Spleen (tissue), 11 donors: ENCODE data around the gene RAB13. TPM values are rescaled to one million over a fixed set of nuclear protein-coding genes. Genes with fewer than 3 reads are reported as not detected.

Experiments
- DNase-seq: peaks from one replicate; pipeline ENCODE4 v3.0.0-alpha.2; 2020
- H3K27ac ChIP-seq, 8 donors: fragments of 200-600 bp; sonication (generic) in 7 of 8; 1 replicate in 4 of 8; 2 replicates in 4 of 8; pipeline versions ENCODE4 v1.5.0 to v1.8.0; 2016 to 2021; ENCODE audit warnings: inconsistent platforms in 4 of 8, mild to moderate bottlenecking in 4 of 8, moderate library complexity in 1 of 8
- H3K27me3 ChIP-seq, 7 donors: fragments of 200-600 bp; sonication (generic) in 6 of 7; replicated peaks in 1 of 7; 1 replicate in 4 of 7; 2 replicates in 3 of 7; pipeline versions ENCODE4 v1.5.0 to v1.8.0; 2016 to 2021; ENCODE audit warnings: inconsistent platforms in 3 of 7, mild to moderate bottlenecking in 1 of 7
- H3K36me3 ChIP-seq, 6 donors: fragments of 200-600 bp; sonication (generic) in 5 of 6; 1 replicate in 4 of 6; 2 replicates in 2 of 6; pipeline versions ENCODE4 v1.5.0 to v1.8.0; 2016 to 2021; ENCODE audit warnings: inconsistent platforms in 2 of 6
- H3K4me1 ChIP-seq, 6 donors: fragments of 200-600 bp; sonication (generic) in 5 of 6; 1 replicate in 3 of 6; 2 replicates in 3 of 6; pipeline versions ENCODE4 v1.5.0 to v1.8.0; 2016 to 2021; ENCODE audit warnings: inconsistent platforms in 3 of 6
- H3K4me3 ChIP-seq, 8 donors: fragments of 200-600 bp; sonication (generic) in 7 of 8; 1 replicate in 4 of 8; 2 replicates in 4 of 8; pipeline versions ENCODE4 v1.5.0 to v1.8.0; 2016 to 2021; ENCODE audit warnings: inconsistent platforms in 4 of 8, mild to moderate bottlenecking in 4 of 8, moderate library complexity in 2 of 8
- H3K9me3 ChIP-seq, 8 donors: fragments of 200-600 bp; sonication (generic) in 7 of 8; 1 replicate in 4 of 8; 2 replicates in 4 of 8; pipeline versions ENCODE4 v1.5.0 to v1.8.0; 2016 to 2021; ENCODE audit warnings: inconsistent platforms in 4 of 8
- CTCF ChIP-seq, 11 experiments: fragments of 200-600 bp in 7 of 11; fragments of 450-650 bp in 4 of 11; sonication (generic) in 4 of 11; IDR thresholded peaks in 8 of 11; conservative IDR thresholded peaks in 3 of 11; 1 replicate in 7 of 11; 2 replicates in 4 of 11; pipeline versions ENCODE4 v1.4.0 to v1.8.0; 2016 to 2021; ENCODE audit warnings: antibody characterized with exemption in 11 of 11, inconsistent platforms in 4 of 11, mild to moderate bottlenecking in 1 of 11
- POLR2A ChIP-seq, 3 donors: fragments of 450-650 bp; IDR thresholded peaks; one replicate each; pipeline ENCODE4 v1.5.1; 2017; ENCODE audit warnings: antibody characterized with exemption in 3 of 3, mild to moderate bottlenecking in 1 of 3
- POLR2AphosphoS5 ChIP-seq, 3 donors: sonication (generic); formaldehyde crosslinking; IDR thresholded peaks; one replicate each; pipeline ENCODE4 v1.5.1; 2017; ENCODE audit warnings: antibody characterized with exemption in 3 of 3
- WGBS, 5 donors: extraction: QIAGEN DNeasy Blood & Tissue Kit in 3 of 5; methylation state at CpG; one replicate each; pipeline versions ENCODE4 v1.1.5 to v1.1.7; 2013 to 2018; 5-methylcytosine and 5-hydroxymethylcytosine counted together
- intact Hi-C: fragments of 100-400 bp; cut with DNase I; formaldehyde crosslinking; loops from one replicate; pipeline ENCODE4 v1.15.0; 2023; ENCODE audit warnings: low total_unique reads
- microRNA-seq, 3 donors: library from miRNA; unstranded; fragments of <30 nt; microRNA quantifications; one replicate each; pipeline versions ENCODE4 to v1.1.0, GENCODE V29; 2019 to 2020
- polyA plus RNA-seq, 3 donors: library from polyadenylated mRNA; stranded (reverse); fragments of 200-250 nt; gene quantifications; one replicate each; pipeline ENCODE4 v1.2.1, GENCODE V29; 2013
- small RNA-seq, 4 donors: library from RNA; depleted of rRNA; stranded (forward); fragments of <200 nt; gene quantifications; one replicate each; pipeline ENCODE3, GENCODE V24; 2016
- total RNA-seq, 7 donors: library from RNA; depleted of rRNA in 3 of 7; stranded (reverse); fragments of >200 nt in 3 of 7; fragmentation: NEBNext Ultra II Directional in 4 of 7; extraction: Animal tissue kit (Norgen Biotek cat#: 25700) in 4 of 7; gene quantifications; one replicate each; pipeline versions ENCODE4 v1.1.0 to v1.2.1, GENCODE V29; 2016 to 2021
- donor health status: healthy with polysubstance abuse.
- donor health status: DM: no; HTN: no; CAD: no; lungs with moderate emphysema.
- donor health status: DM: no; HTN: no; CAD: no.
- donor health status: Bipolar disorder and iron deficiency.
- donor health status: healthy.
- donor health status: DM: no; HTN: no; CAD: no.
- donor health status: DM: yes; HTN: yes; CAD: no.

RAB13 gene
- total and polyA plus RNA-seq, 10 donors, result 31.8 to 115 (median 74.9) TPM

- Histone ChIP-seq H3K9me3 (no peaks in the 10 kb centered on the region), H3K27ac (no peak overlapping the region), H3K4me3 (no peak overlapping the region), H3K4me1 (peaks cover 0 to 10% (median 2%) of the 10 kb centered on the region in 6 donors), H3K27me3 (no peaks in the 10 kb centered on the region), H3K36me3 (peaks cover 7 to 100% (median 96%) of the 10 kb centered on the region in 6 donors)
- intact Hi-C loops, result no loop called here
- TF ChIP-seq POLR2A (IDR thresholded peaks at IDR 0.05) (no peak), POLR2AphosphoS5 (IDR thresholded peaks at IDR 0.05) (no peak), CTCF (IDR thresholded peaks at IDR 0.05 in 8 of 11, conservative IDR thresholded peaks at IDR 0.05 in 3 of 11) (no peak)
- peak; percentile 39 for DNase-seq
- 96 to 100% (median 96%) methylated on average over 11 of the region's 11 CpGs for WGBS, 5 donors
These were observed 52.2 kb downstream of the RAB13 start for GRCh38 chr1:153933955-153934354.

GRCh38 chr1:153933430-153933829, 52.7 kb downstream of the RAB13 start:
- H3K27ac ChIP-seq, result no peak overlapping the region
- H3K9me3 ChIP-seq, result no peaks in the 10 kb centered on the region
- no peaks in the 10 kb centered on the region for H3K27me3 ChIP-seq
- WGBS, 5 donors, result 83 to 97% (median 93%) methylated on average over 11 to 14 of the region's 14 CpGs
- peak; percentile 70 for DNase-seq
- intact Hi-C loops, result no loop called here
- TF ChIP-seq POLR2AphosphoS5 (IDR thresholded peaks at IDR 0.05), result peak in 1 of 3 donors; percentile 45
- TF ChIP-seq CTCF (IDR thresholded peaks at IDR 0.05 in 8 of 11, conservative IDR thresholded peaks at IDR 0.05 in 3 of 11), result no peak
- H3K4me3 ChIP-seq, result no peak overlapping the region
- peaks cover 0 to 15% (median 7%) of the 10 kb centered on the region in 6 donors for H3K4me1 ChIP-seq
- peaks cover 7 to 97% (median 91%) of the 10 kb centered on the region in 6 donors for H3K36me3 ChIP-seq

GRCh38 chr1:153932156-153933131, 53.7 kb downstream of the RAB13 start:
- intact Hi-C loops, result no loop called here
- peaks cover 7 to 87% (median 81%) of the 10 kb centered on the region in 6 donors for H3K36me3 ChIP-seq

More at GRCh38 chr1:153932156-153933131, 53.7 kb downstream of the RAB13 start:
- Histone ChIP-seq H3K9me3 (no peaks in the 10 kb centered on the region), H3K27ac (peak overlapping the region in 1 of 8 donors; percentile 36), H3K4me1 (peaks cover 0 to 22% (median 12%) of the 10 kb centered on the region in 6 donors), H3K4me3 (no peak overlapping the region), H3K27me3 (no peaks in the 10 kb centered on the region)
- DNase-seq, result peak; percentile 62
- WGBS, 5 donors, result 92 to 96% (median 95%) methylated on average over 18 of the region's 18 CpGs
- TF ChIP-seq CTCF (IDR thresholded peaks at IDR 0.05 in 8 of 11, conservative IDR thresholded peaks at IDR 0.05 in 3 of 11), result no peak
- TF ChIP-seq POLR2A (IDR thresholded peaks at IDR 0.05), result no peak
- peak; percentile 5 to 59 (median 25) for TF ChIP-seq POLR2AphosphoS5 (IDR thresholded peaks at IDR 0.05)

Small RNA genes within 50 kb of the gene (microRNA-seq; reads per million reads assigned to microRNA genes)
- 0.28 to 2.2 (median 1.1) reads per million in 3 donors for gene MIR6737

Small RNA genes within 50 kb of the gene (small RNA-seq; reads per million reads assigned to genes)
- gene MIR6737, result 0 to 0.08 (median 0) reads per million in 4 donors

Other genes with a start within 250 kb of the RAB13 start
- gene SLC27A3, start 210.9 kb downstream of the RAB13 start, total RNA-seq, result 10 to 100 TPM; 11.1 to 28.4 (median 20.0) TPM
- 10 to 100 TPM; 23.4 to 54.5 (median 48.6) TPM for gene SLC27A3, start 210.9 kb downstream of the RAB13 start, polyA plus RNA-seq
- 10 to 100 TPM; 44.2 to 68.1 (median 60.4) TPM for gene GATAD2B, start 63.4 kb downstream of the RAB13 start, total RNA-seq
- gene GATAD2B, start 63.4 kb downstream of the RAB13 start, polyA plus RNA-seq, result 1 to 10 TPM; 3.7 to 7.1 (median 3.9) TPM
- 100 to 1,000 TPM; 135 to 211 (median 168) TPM for gene DENND4B, start 39.6 kb downstream of the RAB13 start, total RNA-seq
- 100 to 1,000 TPM in 2 of 3 donors, 10 to 100 TPM in 1; 47.7 to 106 (median 104) TPM for gene DENND4B, start 39.6 kb downstream of the RAB13 start, polyA plus RNA-seq
- 10 to 100 TPM; 34.8 to 80.1 (median 66.8) TPM for gene CRTC2, start 27.7 kb downstream of the RAB13 start, total RNA-seq
- gene CRTC2, start 27.7 kb downstream of the RAB13 start, polyA plus RNA-seq, result 10 to 100 TPM; 37.7 to 79.7 (median 72.3) TPM
- gene SLC39A1, start 22.8 kb downstream of the RAB13 start, total RNA-seq, result 10 to 100 TPM; 66.7 to 88.4 (median 81.1) TPM
- 10 to 100 TPM; 23.6 to 41.3 (median 40.6) TPM for gene SLC39A1, start 22.8 kb downstream of the RAB13 start, polyA plus RNA-seq
- gene CREB3L4, start 18.4 kb downstream of the RAB13 start, total RNA-seq, result 10 to 100 TPM in 2 of 7 donors, 1 to 10 TPM in 5; 6.1 to 18.0 (median 9.1) TPM
- 10 to 100 TPM in 2 of 3 donors, 1 to 10 TPM in 1; 8.9 to 13.3 (median 11.7) TPM for gene CREB3L4, start 18.4 kb downstream of the RAB13 start, polyA plus RNA-seq
- gene JTB, start 8.7 kb downstream of the RAB13 start, total RNA-seq, result 100 to 1,000 TPM in 5 of 7 donors, 10 to 100 TPM in 2; 97.9 to 222 (median 102) TPM
- gene JTB, start 8.7 kb downstream of the RAB13 start, polyA plus RNA-seq, result 100 to 1,000 TPM; 184 to 243 (median 204) TPM
- gene RPS27, start 4.4 kb upstream of the RAB13 start, total RNA-seq, result 1,000 to 10,000 TPM; 1,398 to 3,190 (median 2,190) TPM
- over 10,000 TPM; 15,000 to 23,475 (median 23,384) TPM for gene RPS27, start 4.4 kb upstream of the RAB13 start, polyA plus RNA-seq
- under 1 TPM in 5 of 7 donors, not detected in 2; 0.06 to 0.34 (median 0.10) TPM for gene NUP210L, start 168.7 kb upstream of the RAB13 start, total RNA-seq
- under 1 TPM in 1 of 3 donors, not detected in 2; 0.02 TPM for gene NUP210L, start 168.7 kb upstream of the RAB13 start, polyA plus RNA-seq
- 100 to 1,000 TPM; 383 to 596 (median 456) TPM for gene TPM3, start 205.8 kb upstream of the RAB13 start, total RNA-seq
- gene TPM3, start 205.8 kb upstream of the RAB13 start, polyA plus RNA-seq, result 100 to 1,000 TPM; 221 to 315 (median 240) TPM
- not detected for gene CFAP141, start 220.0 kb upstream of the RAB13 start, total RNA-seq
- gene CFAP141, start 220.0 kb upstream of the RAB13 start, polyA plus RNA-seq, result not detected
- gene UBAP2L, start 234.6 kb upstream of the RAB13 start, total RNA-seq, result 100 to 1,000 TPM in 5 of 7 donors, 10 to 100 TPM in 2; 89.5 to 156 (median 134) TPM
- 10 to 100 TPM; 36.8 to 58.0 (median 44.4) TPM for gene UBAP2L, start 234.6 kb upstream of the RAB13 start, polyA plus RNA-seq